NCI-H2196 (cell line): Measurements from ENCODE around the gene EXD3.
"Not testable (repeated sequence)": the region's sequence is repeated elsewhere in the genome, so short reads cannot be mapped to it uniquely, and the experiment has no call there.

Source experiments
- DNase-seq: peaks from one replicate; lab custom pipeline; 2025; ENCODE audit not compliant: unreplicated experiment; lab: John Stamatoyannopoulos, UW

The EXD3 gene

GRCh38 chr9:137394866-137395665 is 27.9 kb downstream of the EXD3 start:
- DNase-seq = no peak

DNA sequence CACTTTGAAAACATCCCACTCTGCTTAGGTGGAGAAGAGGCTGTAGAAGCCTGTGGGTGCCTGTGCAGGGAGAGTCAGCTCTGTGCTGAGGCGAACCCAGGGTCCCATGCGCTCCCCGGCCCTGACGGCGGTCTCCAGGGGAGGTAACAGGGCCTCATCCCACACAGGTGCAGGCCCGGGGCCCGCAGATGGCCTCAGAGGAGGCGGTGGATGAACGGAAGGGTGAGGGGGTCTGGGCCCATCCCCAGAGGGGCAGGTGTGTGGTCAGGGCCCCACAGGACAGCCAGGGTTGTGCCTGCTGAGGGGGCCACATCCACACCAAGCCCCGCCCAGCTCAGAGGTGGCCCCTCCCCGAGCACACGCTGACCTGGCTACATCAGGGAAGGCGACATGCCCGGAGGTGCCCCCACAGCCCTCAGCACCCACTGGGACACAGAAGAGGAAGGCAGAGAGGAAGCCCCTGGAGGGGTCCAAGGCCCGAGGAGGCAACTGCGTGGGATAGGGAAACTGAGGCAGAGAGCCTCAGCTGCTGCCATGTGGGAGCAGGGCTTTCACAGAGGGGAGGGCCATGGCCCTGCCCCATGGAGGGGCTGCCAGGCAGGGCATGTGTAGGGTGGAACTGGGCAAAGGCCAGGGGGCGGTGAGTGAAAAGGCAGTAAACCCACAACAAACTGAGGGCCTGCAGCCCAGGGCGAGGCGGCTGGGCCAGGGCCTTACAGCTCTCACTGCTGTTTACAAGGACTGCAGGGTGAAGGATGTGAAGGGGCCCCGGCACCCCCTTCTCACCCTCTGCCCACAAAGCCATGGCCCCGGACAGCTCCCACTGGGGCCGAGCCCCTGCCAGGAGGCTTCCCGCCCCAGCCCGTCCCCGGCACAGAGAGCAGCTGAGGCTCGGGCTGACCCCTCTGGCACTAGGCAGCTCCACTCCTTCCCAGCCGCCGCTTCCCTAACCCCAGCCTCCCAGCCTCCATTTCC is 29.5 kb downstream of the EXD3 start:
- no peak for DNase-seq

GRCh38 chr9:137392232-137393007 is 30.5 kb downstream of the EXD3 start:
- no peak for DNase-seq

GRCh38 chr9:137391411-137391754 is 31.6 kb downstream of the EXD3 start:
- no peak for DNase-seq

DNA sequence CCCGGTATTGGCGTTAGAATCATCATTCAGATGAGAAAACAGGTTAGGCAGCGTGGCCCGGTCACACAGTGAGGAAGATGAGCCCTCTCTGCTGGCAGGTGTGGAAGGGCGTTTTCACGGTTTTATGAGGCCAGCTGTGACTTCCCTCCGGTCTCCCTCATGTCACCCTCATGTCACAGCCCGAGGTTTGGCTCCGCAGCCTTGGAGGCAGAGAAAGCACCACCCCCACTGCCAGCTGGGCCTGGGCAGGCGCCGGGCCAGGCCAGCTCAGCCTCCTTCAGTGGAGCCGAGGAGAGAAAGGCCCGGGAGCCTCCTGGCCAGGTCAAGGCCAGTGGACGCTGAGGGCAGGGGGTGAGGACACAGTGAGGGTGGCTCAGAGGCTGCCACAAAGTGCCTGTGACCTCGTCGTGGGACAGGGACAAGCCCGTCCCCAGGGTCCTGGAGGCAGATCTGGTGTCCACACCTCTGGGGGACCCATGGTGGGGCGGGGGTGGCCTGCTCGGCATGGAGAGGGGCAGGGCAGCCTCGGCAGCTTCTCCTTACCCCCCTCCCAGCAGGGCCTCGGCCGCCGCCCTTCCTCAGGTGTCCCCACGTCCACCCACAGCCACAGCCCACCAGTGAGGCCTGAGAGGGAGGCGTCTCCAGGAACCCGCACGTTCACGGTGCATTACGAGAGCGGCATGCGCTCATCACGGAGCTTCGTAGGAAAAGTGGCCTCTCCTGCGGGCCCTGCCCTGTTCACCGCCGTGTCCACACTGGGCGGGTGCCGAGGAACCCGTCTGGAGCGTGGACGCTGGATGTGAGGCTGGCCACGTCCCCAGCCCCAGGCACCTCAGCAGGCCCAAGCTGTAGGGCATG is 32.2 kb downstream of the EXD3 start:
- DNase-seq = no peak

- no peak for DNase-seq
Observed at GRCh38 chr9:137389428-137389746, 33.6 kb downstream of the EXD3 start.

- no peak for DNase-seq
Observed at GRCh38 chr9:137388589-137389427, 34.2 kb downstream of the EXD3 start.

DNA sequence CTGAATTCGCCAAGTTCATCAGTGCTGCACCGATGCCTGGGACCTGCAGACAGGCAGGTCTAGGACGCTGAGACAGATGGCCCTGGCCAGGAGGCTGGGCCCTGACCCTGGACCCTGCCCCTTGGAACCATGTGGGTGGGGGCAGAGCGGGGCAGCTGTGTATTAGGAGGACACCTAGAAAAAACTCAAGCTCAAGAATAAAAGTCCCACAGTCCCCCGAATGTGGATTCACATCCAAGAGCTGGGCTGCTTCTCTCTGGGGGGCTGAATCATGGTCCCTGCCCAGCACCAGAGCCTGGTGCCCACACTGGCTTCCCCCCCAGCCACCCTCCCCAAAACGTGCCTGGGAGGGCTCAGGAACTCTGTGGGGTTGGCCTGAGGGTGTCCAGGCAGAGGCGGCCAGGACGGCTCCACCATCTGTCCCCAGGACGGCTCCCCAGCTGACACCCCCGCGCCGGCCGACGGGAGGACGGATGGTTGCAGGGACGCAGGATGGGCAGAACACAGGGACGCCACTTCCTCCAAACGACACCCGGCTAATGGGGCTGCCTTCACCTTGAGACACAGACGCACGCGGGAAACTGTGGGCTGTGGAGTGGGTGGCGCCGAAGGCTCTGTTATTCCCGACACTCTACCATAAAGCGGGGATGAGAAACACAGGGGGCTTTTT is 34.9 kb downstream of the EXD3 start:
- no peak for DNase-seq

DNA sequence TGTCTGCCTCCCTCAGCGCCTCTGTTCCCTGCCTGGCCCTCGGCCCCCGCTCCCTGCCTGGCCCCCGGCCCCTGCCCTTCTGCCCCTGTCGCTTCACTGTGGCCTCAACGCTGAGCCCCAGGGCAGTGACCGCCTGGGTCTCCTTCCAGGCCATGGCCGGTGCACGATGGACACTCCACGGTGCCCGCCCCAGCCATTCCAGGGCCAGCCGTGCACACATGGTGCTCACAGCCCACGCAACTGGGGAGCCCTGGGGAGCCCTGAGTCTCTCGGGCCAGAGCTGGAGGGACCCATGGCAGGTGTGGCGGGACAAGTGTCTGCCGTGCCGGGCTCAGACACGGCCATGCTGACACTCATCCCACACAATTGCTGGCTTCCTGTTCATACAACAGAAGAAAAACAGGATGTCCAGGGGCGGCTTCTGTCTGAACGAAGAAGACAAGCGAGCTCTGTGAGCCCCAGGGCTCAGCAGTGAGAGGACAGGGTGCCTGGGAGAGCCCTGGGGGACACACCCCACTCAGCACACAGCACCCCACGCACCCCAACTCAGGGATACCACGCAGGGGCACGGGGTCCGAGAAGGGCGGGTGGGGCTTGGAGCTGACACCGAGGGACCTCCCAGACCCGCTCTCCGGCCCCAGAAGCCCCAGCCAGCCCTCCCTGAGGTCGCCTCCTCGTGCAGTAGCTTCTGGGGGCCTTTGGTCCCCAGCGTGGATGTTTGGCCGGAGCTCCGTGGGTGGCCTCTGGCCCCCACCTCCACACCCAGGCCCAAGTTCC is 35.7 kb downstream of the EXD3 start:
- DNase-seq = no peak

- DNase-seq = not testable (repeated sequence)
Observed at GRCh38 chr9:137386507-137387113, 36.4 kb downstream of the EXD3 start.

GRCh38 chr9:137385061-137385655 is 37.8 kb downstream of the EXD3 start:
- no peak for DNase-seq

- DNase-seq = no peak
Observed at GRCh38 chr9:137383784-137384756, 38.9 kb downstream of the EXD3 start.

DNA sequence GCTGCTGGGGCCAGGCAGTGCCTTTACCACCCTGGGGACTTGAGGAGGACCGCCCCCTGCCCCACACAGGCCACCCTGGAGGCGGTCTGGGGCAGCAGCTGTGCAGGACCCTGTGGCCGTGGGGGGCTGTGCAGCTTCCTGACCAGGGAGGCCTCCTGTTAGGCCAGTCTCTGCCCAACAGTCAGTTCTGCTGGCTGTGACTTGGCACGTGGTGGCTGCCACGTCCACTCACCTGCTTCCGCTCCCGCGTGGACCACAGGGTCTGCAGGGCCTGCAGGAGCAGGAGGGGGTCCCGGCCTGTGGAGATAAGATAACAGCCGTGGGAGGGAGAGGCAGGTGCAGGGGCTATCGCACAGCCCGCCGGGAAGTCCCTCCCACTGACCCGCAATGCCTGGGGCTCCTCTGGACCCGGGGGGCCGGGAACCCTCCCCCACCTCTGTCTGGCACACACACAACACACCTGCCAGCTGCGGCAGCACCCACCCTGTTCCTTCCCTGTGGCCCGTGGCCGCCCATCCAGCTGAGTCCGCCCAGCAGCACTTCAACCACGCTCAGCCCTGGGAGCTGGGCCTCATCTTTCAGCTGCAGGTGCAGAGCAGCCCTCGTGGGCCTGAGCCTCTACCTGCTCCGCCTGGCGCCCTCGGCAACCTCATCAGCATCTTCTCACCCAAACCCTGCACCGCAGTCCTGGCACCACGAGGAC is 39.7 kb downstream of the EXD3 start:
- DNase-seq = no peak

DNA sequence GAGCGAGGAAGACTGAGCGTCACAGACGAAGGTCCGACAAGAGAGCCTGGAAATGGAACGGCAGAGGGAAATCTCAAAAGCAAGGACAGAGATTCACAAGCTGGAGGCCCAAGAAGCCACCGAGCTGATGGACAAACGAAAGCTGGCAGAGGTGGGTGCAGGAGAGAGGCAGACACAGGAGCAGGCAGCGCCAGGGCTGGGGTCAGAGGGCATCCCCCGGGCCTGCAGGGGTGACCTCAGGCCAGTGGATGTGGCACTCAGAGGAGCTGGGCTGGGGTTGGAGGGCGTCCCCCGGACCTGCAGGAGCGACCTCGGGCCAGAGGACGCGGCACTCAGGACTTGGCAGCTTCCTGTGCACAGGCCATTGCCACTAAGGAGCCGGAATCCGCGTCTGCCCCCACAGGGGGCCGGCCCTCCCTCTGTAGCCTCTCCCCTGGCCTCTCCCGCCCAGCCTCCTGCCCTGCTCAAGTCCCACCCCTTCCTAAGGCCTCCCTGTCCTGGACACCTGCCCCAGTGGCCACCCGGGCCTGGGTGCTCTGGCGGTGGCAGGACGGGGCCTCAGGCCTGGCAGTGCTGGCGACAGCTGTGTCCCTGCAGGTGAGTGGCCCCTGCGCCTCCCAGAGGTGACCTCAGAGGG is 40.4 kb downstream of the EXD3 start:
- no peak for DNase-seq
